ENCODE results near the gene KASH5.

GRCh38 chr19:49451430-49452181, 63.6 kb downstream of the KASH5 start, which contains the start of gene PIH1D1:
- peak in 6 of 12 donors; percentile 5 to 28 (median 24) for TF ChIP-seq CTCF (IDR thresholded peaks at IDR 0.05)
- TF ChIP-seq POLR2A (IDR thresholded peaks at IDR 0.05): peak in 1 of 2 donors; percentile 54
